AG04450 (cell line): Measurements from ENCODE around the gene SLC39A11. TPM values are rescaled to one million over a fixed set of nuclear protein-coding genes. Genes with fewer than 3 reads are reported as not detected.

Experiments used
- CTCF ChIA-PET: fragments of 300-600, 350-600 bp; formaldehyde crosslinking; extraction: SDS; loops from one replicate; lab custom pipeline; 2022; ENCODE audit warnings: antibody characterized with exemption, inconsistent platforms; lab: Charles Lee
- POLR2A ChIA-PET: fragments of 350-600 bp; formaldehyde crosslinking; extraction: SDS; loops from one replicate; lab custom pipeline; 2021; ENCODE audit warnings: antibody characterized with exemption, inconsistent platforms; lab: Yijun Ruan, JAX
- DNase-seq: peaks from one replicate; pipeline ENCODE4 v3.0.0-alpha.2; 2011; ENCODE audit warnings: low read depth, low spot score
- H3K27ac ChIP-seq: one replicate; pipeline ENCODE4 v1.5.1; 2012; ENCODE audit warnings: low read depth, low read length, control low read depth
- H3K27me3 ChIP-seq: one replicate; pipeline ENCODE4 v1.6.0; 2012; ENCODE audit warnings: low read length; ENCODE audit not compliant: control insufficient read depth, insufficient read depth
- H3K4me3 ChIP-seq: 2 replicates; pipeline ENCODE4 v1.5.1; 2011; ENCODE audit warnings: mild to moderate bottlenecking, low read depth, low read length, control low read depth
- H3K9me3 ChIP-seq: 2 replicates; pipeline ENCODE4 v1.5.1; 2012; ENCODE audit warnings: low read length; ENCODE audit not compliant: control insufficient read depth, insufficient read depth
- polyA plus RNA-seq: library from polyadenylated mRNA; depleted of rRNA; stranded (reverse); fragments of >200 nt; gene quantifications from 2 replicates; pipeline ENCODE4 v1.2.3, GENCODE V29; 2011
- TF ChIP-seq, protein P1 (sequence below): IDR thresholded peaks from 2 replicates; pipeline ENCODE4 v1.5.1; 2011; ENCODE audit warnings: low read depth, low read length, control low read depth, inconsistent platforms

SLC39A11 gene
- polyA plus RNA-seq, 1 experiment: 18.0 TPM

DNA sequence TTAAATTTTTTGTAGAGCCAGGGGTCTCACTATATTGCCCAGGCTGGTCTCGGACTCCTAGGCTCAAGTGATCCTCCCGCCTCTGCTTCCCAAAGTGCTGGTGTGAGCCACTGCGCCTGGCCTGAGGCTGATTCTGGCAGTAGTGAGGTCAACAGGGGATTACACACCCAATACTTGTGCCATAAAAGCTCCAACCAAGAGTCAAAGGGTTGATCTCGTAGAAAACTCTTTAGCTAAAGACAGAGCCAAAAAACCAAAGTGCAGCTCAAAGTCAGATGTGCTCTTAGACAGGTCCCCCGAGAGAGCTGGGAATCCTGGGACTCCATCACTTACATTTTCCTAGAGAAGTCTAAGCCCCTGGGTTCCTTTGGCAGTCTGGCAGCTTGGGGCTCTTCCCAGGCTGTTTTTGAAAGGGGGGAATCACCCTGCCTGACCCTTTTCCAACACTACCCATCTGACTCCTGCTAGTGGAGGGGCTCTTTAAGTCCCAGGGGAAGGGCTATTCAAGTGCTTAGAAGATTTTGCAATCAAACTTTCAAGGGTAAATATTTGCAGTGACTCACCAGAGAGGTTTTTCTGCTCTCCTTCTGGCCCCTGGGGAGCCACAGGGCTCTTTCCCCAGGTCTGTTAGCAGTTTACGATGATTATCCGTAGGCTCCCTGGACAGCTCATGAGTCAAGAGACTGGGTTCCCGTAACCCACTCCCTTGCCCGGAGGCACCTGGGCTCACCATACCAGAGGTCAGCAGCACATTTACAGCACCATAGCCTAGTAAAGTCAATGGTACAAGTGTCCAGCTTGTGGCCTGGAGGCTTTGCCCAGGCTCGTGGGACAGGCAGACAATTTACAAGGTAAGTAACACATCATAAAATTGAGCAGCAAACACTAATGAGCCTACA is 408.7 kb downstream of the SLC39A11 start:
- peak; percentile 79 for DNase-seq
- Histone ChIP-seq H3K27ac (peak overlapping the region; percentile 91), H3K9me3 (peaks cover 6% of the 10 kb centered on the region; the same call in 1 of the 2 replicates), H3K4me3 (no peak overlapping the region), H3K27me3 (no peaks in the 10 kb centered on the region)
- ChIA-PET POLR2A (interaction anchor here (0.6 to 1.7 kb wide), 3 partner anchors 68 to 92 kb away, joined by 3 to 4 read pairs (median 4); no protein-coding TSS in a partner anchor), CTCF (interaction anchor here (0.7 to 2.5 kb wide), 6 partner anchors 23 to 572 kb away, joined by 3 to 8 read pairs (median 4); no protein-coding TSS in a partner anchor)
- TF ChIP-seq, protein P1, sequence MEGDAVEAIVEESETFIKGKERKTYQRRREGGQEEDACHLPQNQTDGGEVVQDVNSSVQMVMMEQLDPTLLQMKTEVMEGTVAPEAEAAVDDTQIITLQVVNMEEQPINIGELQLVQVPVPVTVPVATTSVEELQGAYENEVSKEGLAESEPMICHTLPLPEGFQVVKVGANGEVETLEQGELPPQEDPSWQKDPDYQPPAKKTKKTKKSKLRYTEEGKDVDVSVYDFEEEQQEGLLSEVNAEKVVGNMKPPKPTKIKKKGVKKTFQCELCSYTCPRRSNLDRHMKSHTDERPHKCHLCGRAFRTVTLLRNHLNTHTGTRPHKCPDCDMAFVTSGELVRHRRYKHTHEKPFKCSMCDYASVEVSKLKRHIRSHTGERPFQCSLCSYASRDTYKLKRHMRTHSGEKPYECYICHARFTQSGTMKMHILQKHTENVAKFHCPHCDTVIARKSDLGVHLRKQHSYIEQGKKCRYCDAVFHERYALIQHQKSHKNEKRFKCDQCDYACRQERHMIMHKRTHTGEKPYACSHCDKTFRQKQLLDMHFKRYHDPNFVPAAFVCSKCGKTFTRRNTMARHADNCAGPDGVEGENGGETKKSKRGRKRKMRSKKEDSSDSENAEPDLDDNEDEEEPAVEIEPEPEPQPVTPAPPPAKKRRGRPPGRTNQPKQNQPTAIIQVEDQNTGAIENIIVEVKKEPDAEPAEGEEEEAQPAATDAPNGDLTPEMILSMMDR: no peak

DNA sequence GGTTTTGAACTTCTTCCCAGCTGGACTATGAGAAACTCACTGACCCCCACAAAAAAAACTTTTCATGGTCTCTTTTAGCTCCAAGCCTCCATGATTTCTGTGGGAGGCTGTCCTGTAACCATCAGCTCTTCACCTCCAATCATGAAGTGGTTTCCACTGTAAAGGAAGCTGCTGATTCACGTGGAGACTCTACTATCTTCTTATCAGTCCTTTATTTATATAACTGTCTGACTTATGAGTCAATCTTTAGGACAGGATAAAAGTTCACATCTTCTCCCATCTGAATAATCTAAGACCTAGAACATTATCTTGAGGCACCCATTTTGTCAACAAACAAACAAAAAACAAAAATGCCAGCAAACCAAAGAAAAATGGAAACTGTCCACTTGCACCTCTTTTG is 409.9 kb downstream of the SLC39A11 start:
- TF ChIP-seq, protein P1: no peak
- H3K4me3 ChIP-seq: no peak overlapping the region
- ChIA-PET POLR2A (interaction anchor here (0.5 to 0.9 kb wide), 4 partner anchors 80 to 556 kb away, joined by 3 to 4 read pairs (median 3); no protein-coding TSS in a partner anchor), CTCF (interaction anchor here (0.6 to 2.5 kb wide), 3 partner anchors 43 to 242 kb away, joined by 3 to 8 read pairs (median 5); no protein-coding TSS in a partner anchor)
- peaks cover 6% of the 10 kb centered on the region; the same call in 1 of the 2 replicates for H3K9me3 ChIP-seq
- DNase-seq: no peak
- H3K27me3 ChIP-seq: no peaks in the 10 kb centered on the region
- H3K27ac ChIP-seq: no peak overlapping the region

DNA sequence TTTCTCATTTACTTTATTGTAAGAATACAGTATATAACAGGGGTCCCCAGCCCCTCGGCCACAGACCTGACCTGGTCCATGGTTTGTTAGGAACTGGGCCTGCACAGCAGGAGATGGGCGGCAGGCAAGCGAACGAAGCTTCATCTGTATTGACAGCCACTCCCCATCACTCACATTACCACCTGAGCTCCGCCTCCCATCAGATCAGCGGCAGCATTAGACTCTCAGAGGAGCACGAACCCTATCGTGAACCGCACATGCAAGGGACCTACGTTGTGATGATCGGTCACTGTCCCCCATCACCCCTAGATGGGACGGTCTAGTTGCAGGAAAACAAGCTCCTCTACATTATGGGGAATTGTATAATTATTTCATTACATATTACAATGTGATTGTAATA is 410.6 kb downstream of the SLC39A11 start:
- CTCF ChIA-PET: interaction anchor here (0.6 to 2.5 kb wide), 3 partner anchors 44 to 243 kb away, joined by 3 to 8 read pairs (median 5); no protein-coding TSS in a partner anchor
- Histone ChIP-seq H3K4me3 (no peak overlapping the region), H3K27me3 (no peaks in the 10 kb centered on the region), H3K9me3 (peaks cover 6% of the 10 kb centered on the region; the same call in 1 of the 2 replicates), H3K27ac (no peak overlapping the region)
- no peak for DNase-seq
- POLR2A ChIA-PET: interaction anchor here (0.6 to 0.9 kb wide), 3 partner anchors 79 to 90 kb away, joined by 3 to 4 read pairs (median 3); no protein-coding TSS in a partner anchor
- TF ChIP-seq, protein P1: no peak

DNA sequence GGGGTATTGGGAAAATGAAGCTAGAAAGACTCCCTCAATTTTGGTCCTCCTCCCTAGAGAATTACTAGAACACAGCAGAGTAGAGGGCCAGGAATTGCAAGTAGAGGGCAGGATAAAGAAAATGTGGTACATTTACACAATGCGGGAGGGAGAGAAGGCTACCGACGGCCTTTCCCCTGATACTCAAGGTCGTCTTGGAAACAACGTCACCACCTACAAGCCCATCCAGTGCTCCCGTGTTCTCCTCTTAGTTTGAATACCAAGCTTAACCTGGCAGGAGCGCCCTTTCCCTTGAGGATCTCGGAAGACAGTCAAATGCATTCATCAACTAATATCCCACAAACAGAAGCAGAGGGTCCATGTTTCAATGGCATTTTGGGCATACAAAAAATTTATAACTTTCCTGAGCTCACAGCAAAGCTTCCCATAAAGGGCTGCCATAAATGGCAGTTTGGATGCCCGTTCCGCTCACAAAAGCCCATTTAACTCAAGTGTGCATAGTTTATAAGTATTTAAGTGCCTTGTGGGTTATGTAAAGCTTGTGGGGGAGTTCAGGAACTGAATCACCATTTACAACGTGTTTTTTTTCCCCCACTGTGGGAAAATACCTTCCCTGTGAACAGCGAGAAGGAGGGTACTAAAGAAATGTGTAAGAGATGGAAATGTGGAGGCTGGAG is 414.6 kb downstream of the SLC39A11 start:
- no peaks in the 10 kb centered on the region for H3K27me3 ChIP-seq
- CTCF ChIA-PET: interaction anchor here (1.1 to 1.7 kb wide), 2 partner anchors 118 to 121 kb away, joined by 3 to 4 read pairs; no protein-coding TSS in a partner anchor
- peak; percentile 61 for DNase-seq
- POLR2A ChIA-PET: no interaction called here
- TF ChIP-seq, protein P1: no peak
- H3K4me3 ChIP-seq: no peak overlapping the region
- peaks cover 6% of the 10 kb centered on the region; the same call in 1 of the 2 replicates for H3K9me3 ChIP-seq
- no peak overlapping the region for H3K27ac ChIP-seq
